ENCODE results near the gene CCND1.
"Not testable (repeated sequence)": the region's sequence is repeated elsewhere in the genome, so short reads cannot be mapped to it uniquely, and the experiment has no call there.

Gene CCND1

GRCh38 chr11:69605737-69606526 is 35.0 kb upstream of the CCND1 start:
- no peak overlapping the region for H3K9ac ChIP-seq (ENCODE audit: low read length)
- H3K4me1 ChIP-seq (ENCODE audit: control insufficient read depth, insufficient read depth, low read length) = no peaks in the 10 kb centered on the region
- H3K27ac ChIP-seq (ENCODE audit: low read depth, low read length) = no peak overlapping the region
- H3K36me3 ChIP-seq (ENCODE audit: control insufficient read depth, insufficient read depth, low read length) = no peaks in the 10 kb centered on the region
- H3K4me3 ChIP-seq (ENCODE audit: low read length) = no peak overlapping the region
- peaks cover 2% of the 10 kb centered on the region for H3K27me3 ChIP-seq (ENCODE audit: control insufficient read depth, insufficient read depth, low read length)

- H3K4me3 ChIP-seq (ENCODE audit: low read length) = no peak overlapping the region
- H3K27me3 ChIP-seq (ENCODE audit: control insufficient read depth, insufficient read depth, low read length) = peaks cover 2% of the 10 kb centered on the region
- H3K4me1 ChIP-seq (ENCODE audit: control insufficient read depth, insufficient read depth, low read length) = no peaks in the 10 kb centered on the region
- H3K36me3 ChIP-seq (ENCODE audit: control insufficient read depth, insufficient read depth, low read length) = no peaks in the 10 kb centered on the region
- H3K9ac ChIP-seq (ENCODE audit: low read length) = no peak overlapping the region
- H3K27ac ChIP-seq (ENCODE audit: low read depth, low read length) = no peak overlapping the region
Measured at GRCh38 chr11:69609351-69609750, 31.6 kb upstream of the CCND1 start.

GRCh38 chr11:69611548-69612526 is 29.1 kb upstream of the CCND1 start:
- Histone ChIP-seq H3K4me1 (ENCODE audit: control insufficient read depth, insufficient read depth, low read length) (no peaks in the 10 kb centered on the region), H3K9ac (ENCODE audit: low read length) (no peak overlapping the region), H3K27me3 (ENCODE audit: control insufficient read depth, insufficient read depth, low read length) (no peaks in the 10 kb centered on the region), H3K27ac (ENCODE audit: low read depth, low read length) (no peak overlapping the region), H3K36me3 (ENCODE audit: control insufficient read depth, insufficient read depth, low read length) (no peaks in the 10 kb centered on the region), H3K4me3 (ENCODE audit: low read length) (no peak overlapping the region)

GRCh38 chr11:69613594-69613993 is 27.4 kb upstream of the CCND1 start:
- Histone ChIP-seq H3K27ac (ENCODE audit: low read depth, low read length) (no peak overlapping the region), H3K36me3 (ENCODE audit: control insufficient read depth, insufficient read depth, low read length) (no peaks in the 10 kb centered on the region), H3K9ac (ENCODE audit: low read length) (no peak overlapping the region), H3K4me3 (ENCODE audit: low read length) (no peak overlapping the region), H3K27me3 (ENCODE audit: control insufficient read depth, insufficient read depth, low read length) (no peaks in the 10 kb centered on the region), H3K4me1 (ENCODE audit: control insufficient read depth, insufficient read depth, low read length) (no peaks in the 10 kb centered on the region)

- H3K27me3 ChIP-seq (ENCODE audit: control insufficient read depth, insufficient read depth, low read length) = no peaks in the 10 kb centered on the region
- no peak overlapping the region for H3K9ac ChIP-seq (ENCODE audit: low read length)
- no peaks in the 10 kb centered on the region for H3K4me1 ChIP-seq (ENCODE audit: control insufficient read depth, insufficient read depth, low read length)
- no peaks in the 10 kb centered on the region for H3K36me3 ChIP-seq (ENCODE audit: control insufficient read depth, insufficient read depth, low read length)
- no peak overlapping the region for H3K4me3 ChIP-seq (ENCODE audit: low read length)
- H3K27ac ChIP-seq (ENCODE audit: low read depth, low read length) = no peak overlapping the region
Measured at GRCh38 chr11:69614085-69614484, 26.9 kb upstream of the CCND1 start.

- no peak overlapping the region for H3K27ac ChIP-seq (ENCODE audit: low read depth, low read length)
- no peak overlapping the region for H3K4me3 ChIP-seq (ENCODE audit: low read length)
- no peaks in the 10 kb centered on the region for H3K36me3 ChIP-seq (ENCODE audit: control insufficient read depth, insufficient read depth, low read length)
- no peaks in the 10 kb centered on the region for H3K27me3 ChIP-seq (ENCODE audit: control insufficient read depth, insufficient read depth, low read length)
- H3K9ac ChIP-seq (ENCODE audit: low read length) = no peak overlapping the region
- H3K4me1 ChIP-seq (ENCODE audit: control insufficient read depth, insufficient read depth, low read length) = no peaks in the 10 kb centered on the region
Measured at GRCh38 chr11:69615545-69616278, 25.2 kb upstream of the CCND1 start.

- Histone ChIP-seq H3K9ac (ENCODE audit: low read length) (no peak overlapping the region), H3K27me3 (ENCODE audit: control insufficient read depth, insufficient read depth, low read length) (no peaks in the 10 kb centered on the region), H3K27ac (ENCODE audit: low read depth, low read length) (no peak overlapping the region), H3K4me1 (ENCODE audit: control insufficient read depth, insufficient read depth, low read length) (no peaks in the 10 kb centered on the region), H3K36me3 (ENCODE audit: control insufficient read depth, insufficient read depth, low read length) (no peaks in the 10 kb centered on the region), H3K4me3 (ENCODE audit: low read length) (no peak overlapping the region)
Measured at GRCh38 chr11:69617220-69617619, 23.7 kb upstream of the CCND1 start.

- Histone ChIP-seq H3K27ac (ENCODE audit: low read depth, low read length) (no peak overlapping the region), H3K4me3 (ENCODE audit: low read length) (no peak overlapping the region), H3K9ac (ENCODE audit: low read length) (no peak overlapping the region), H3K27me3 (ENCODE audit: control insufficient read depth, insufficient read depth, low read length) (no peaks in the 10 kb centered on the region), H3K36me3 (ENCODE audit: control insufficient read depth, insufficient read depth, low read length) (no peaks in the 10 kb centered on the region), H3K4me1 (ENCODE audit: control insufficient read depth, insufficient read depth, low read length) (no peaks in the 10 kb centered on the region)
Measured at GRCh38 chr11:69617682-69618081, 23.3 kb upstream of the CCND1 start.

- H3K27me3 ChIP-seq (ENCODE audit: control insufficient read depth, insufficient read depth, low read length) = no peaks in the 10 kb centered on the region
- H3K4me1 ChIP-seq (ENCODE audit: control insufficient read depth, insufficient read depth, low read length) = no peaks in the 10 kb centered on the region
- H3K36me3 ChIP-seq (ENCODE audit: control insufficient read depth, insufficient read depth, low read length) = no peaks in the 10 kb centered on the region
- H3K9ac ChIP-seq (ENCODE audit: low read length) = no peak overlapping the region
- H3K27ac ChIP-seq (ENCODE audit: low read depth, low read length) = no peak overlapping the region
- H3K4me3 ChIP-seq (ENCODE audit: low read length) = no peak overlapping the region
Measured at GRCh38 chr11:69618237-69618636, 22.7 kb upstream of the CCND1 start.

GRCh38 chr11:69620683-69621290 is 20.2 kb upstream of the CCND1 start:
- no peak overlapping the region for H3K9ac ChIP-seq (ENCODE audit: low read length)
- H3K4me1 ChIP-seq (ENCODE audit: control insufficient read depth, insufficient read depth, low read length) = no peaks in the 10 kb centered on the region
- H3K36me3 ChIP-seq (ENCODE audit: control insufficient read depth, insufficient read depth, low read length) = no peaks in the 10 kb centered on the region
- no peaks in the 10 kb centered on the region for H3K27me3 ChIP-seq (ENCODE audit: control insufficient read depth, insufficient read depth, low read length)
- no peak overlapping the region for H3K27ac ChIP-seq (ENCODE audit: low read depth, low read length)
- no peak overlapping the region for H3K4me3 ChIP-seq (ENCODE audit: low read length)

GRCh38 chr11:69622097-69622681 is 18.8 kb upstream of the CCND1 start:
- not testable (repeated sequence) for H3K27me3 ChIP-seq (ENCODE audit: control insufficient read depth, insufficient read depth, low read length); H3K36me3 ChIP-seq (ENCODE audit: control insufficient read depth, insufficient read depth, low read length); H3K27ac ChIP-seq (ENCODE audit: low read depth, low read length); H3K4me1 ChIP-seq (ENCODE audit: control insufficient read depth, insufficient read depth, low read length); H3K9ac ChIP-seq (ENCODE audit: low read length); H3K4me3 ChIP-seq (ENCODE audit: low read length)
